Naive thymus-derived CD4-positive, alpha-beta T cell (primary cell): ENCODE results near the gene MAP1LC3C. TPM values are rescaled to one million over a fixed set of nuclear protein-coding genes. Genes with fewer than 3 reads are reported as not detected.

Experiments used
- ATAC-seq: fragments of 150-1000 bp; cut with Tn5 transposase; 2 replicates; pipeline ENCODE4 v1.10.0; 2021; ENCODE audit warnings: mild to moderate bottlenecking, moderate library complexity
- CTCF ChIA-PET: fragments of 350-600 bp; sonication (Branson Sonifier 250); formaldehyde crosslinking; loops from one replicate; lab custom pipeline; 2021; ENCODE audit warnings: antibody characterized with exemption; lab: Charles Lee
- POLR2A ChIA-PET: fragments of 350-600 bp; sonication (Branson Sonifier 250); formaldehyde crosslinking; loops from one replicate; lab custom pipeline; 2021; ENCODE audit warnings: antibody characterized with exemption, inconsistent platforms; lab: Charles Lee
- DNase-seq, 9 donors: peaks; one replicate each; pipeline versions ENCODE4 v3.0.0 to v3.0.0-alpha.2; 2020 to 2022; ENCODE audit warnings: mixed read lengths in 1 of 9
- H3K27ac ChIP-seq: one replicate; pipeline ENCODE4 v1.7.0; 2013; ENCODE audit warnings: mild to moderate bottlenecking, low read depth, low read length, moderate library complexity
- H3K27me3 ChIP-seq, 2 donors: one replicate each; pipeline ENCODE4 v1.7.0; 2013; ENCODE audit warnings: low read length in 2 of 2, mild to moderate bottlenecking in 2 of 2, moderate library complexity in 2 of 2; ENCODE audit not compliant: control insufficient read depth in 2 of 2, insufficient read depth in 2 of 2
- H3K36me3 ChIP-seq, 3 experiments: 1 replicate in 2 of 3; 2 replicates in 1 of 3; pipeline ENCODE4 v1.7.0; 2013; ENCODE audit warnings: low read length in 3 of 3, mild to moderate bottlenecking in 3 of 3, moderate library complexity in 1 of 3; ENCODE audit not compliant: insufficient read depth in 3 of 3, control insufficient read depth in 2 of 3
- H3K4me1 ChIP-seq, 2 donors: one replicate each; pipeline ENCODE4 v1.7.0; 2013; ENCODE audit warnings: low read length in 2 of 2, mild to moderate bottlenecking in 2 of 2, moderate library complexity in 1 of 2; ENCODE audit not compliant: control insufficient read depth in 2 of 2, insufficient read depth in 2 of 2
- H3K4me3 ChIP-seq: 2 replicates; pipeline ENCODE4 v1.7.0; 2013; ENCODE audit warnings: mild to moderate bottlenecking, low read length
- H3K9me3 ChIP-seq, 3 experiments: 1 replicate in 2 of 3; 2 replicates in 1 of 3; pipeline ENCODE4 v1.7.0; 2013; ENCODE audit warnings: low read length in 3 of 3; ENCODE audit not compliant: control insufficient read depth in 2 of 3
- H3K27ac Mint-ChIP-seq, 9 donors: one replicate each; pipeline ENCODE4 v1.8.0; 2020 to 2022; ENCODE audit warnings: mixed read lengths in 9 of 9, mild to moderate bottlenecking in 8 of 9, moderate library complexity in 5 of 9, inconsistent platforms in 2 of 9
- H3K27me3 Mint-ChIP-seq, 5 donors: one replicate each; pipeline ENCODE4 v1.8.0; 2021 to 2022; ENCODE audit warnings: mixed read lengths in 5 of 5, mild to moderate bottlenecking in 1 of 5
- H3K36me3 Mint-ChIP-seq, 5 donors: one replicate each; pipeline ENCODE4 v1.8.0; 2020 to 2022; ENCODE audit warnings: mixed read lengths in 5 of 5, mild to moderate bottlenecking in 3 of 5, inconsistent platforms in 1 of 5
- H3K4me1 Mint-ChIP-seq, 7 donors: one replicate each; pipeline ENCODE4 v1.8.0; 2020 to 2022; ENCODE audit warnings: mixed read lengths in 7 of 7, mild to moderate bottlenecking in 3 of 7, inconsistent platforms in 1 of 7
- H3K4me3 Mint-ChIP-seq, 10 donors: one replicate each; pipeline ENCODE4 v1.8.0; 2020 to 2022; ENCODE audit warnings: mild to moderate bottlenecking in 10 of 10, mixed read lengths in 10 of 10, moderate library complexity in 6 of 10, inconsistent platforms in 2 of 10
- H3K9me3 Mint-ChIP-seq, 11 donors: one replicate each; pipeline ENCODE4 v1.8.0; 2020 to 2022; ENCODE audit warnings: mixed read lengths in 11 of 11, mild to moderate bottlenecking in 4 of 11, inconsistent platforms in 1 of 11, moderate library complexity in 1 of 11
- intact Hi-C, 2 donors: fragments of 100-400 bp; cut with micrococcal nuclease; formaldehyde crosslinking; loops; one replicate each; pipeline ENCODE4 v1.15.1; 2023
- polyA plus RNA-seq, 2 donors: library from polyadenylated mRNA; unstranded; fragments of 300-500 nt; fragmentation: Illumina TruSeq; gene quantifications; one replicate each; pipeline ENCODE4 v1.2.3, GENCODE V29; 2021
- total RNA-seq, 6 experiments: library from RNA in 5 of 6; stranded (reverse) in 5 of 6; gene quantifications; 1 replicate in 5 of 6; 2 replicates in 1 of 6; pipeline ENCODE4 v1.2.3 and lab custom pipeline; 2021 to 2026

Gene MAP1LC3C
- total RNA-seq = not detected
- not detected for polyA plus RNA-seq
- not detected for total RNA-seq (lab: John Stamatoyannopoulos, UW)

- Mint-ChIP-seq H3K9me3 (no peaks in the 10 kb centered on the region), H3K27me3 (peaks cover 0 to 6% (median 3%) of the 10 kb centered on the region in 5 donors), H3K4me3 (peak within 1 kb of the TSS; percentile 16 to 68 (median 61)), H3K36me3 (no peaks in the 10 kb centered on the region), H3K4me1 (peaks cover 0 to 7% (median 5%) of the 10 kb centered on the region in 7 donors), H3K27ac (no peak within 1 kb of the TSS)
- no peaks in the 10 kb centered on the region for H3K9me3 ChIP-seq
- ChIA-PET CTCF (interaction anchor here (3.9 kb wide), 1 partner anchor 388 kb away, joined by 35 read pairs; no protein-coding TSS in a partner anchor), POLR2A (no interaction called here)
- no peak for DNase-seq
- peak within 1 kb of the TSS; percentile 39 for H3K4me3 ChIP-seq
- intact Hi-C loops = loop anchor here (2.0 to 10.0 kb wide), 3 partner anchors 104 to 390 kb away; no protein-coding TSS in a partner anchor
- ATAC-seq = no peak
- no peaks in the 10 kb centered on the region for H3K36me3 ChIP-seq
- H3K27me3 ChIP-seq = peaks cover 0 to 3% of the 10 kb centered on the region in 2 donors
- no peaks in the 10 kb centered on the region for H3K4me1 ChIP-seq
- H3K27ac ChIP-seq = no peak within 1 kb of the TSS
Measured at GRCh38 chr1:241999026-241999425, at the start of gene MAP1LC3C. Gene MAP1LC3C, minus strand, starts transcription at chr1:241999098. Its CDS starts 90 bp downstream, at chr1:241999008.

GRCh38 chr1:242043165-242043564, 44.3 kb upstream of the MAP1LC3C start:
- H3K36me3 ChIP-seq = no peaks in the 10 kb centered on the region
- no peaks in the 10 kb centered on the region for H3K27me3 ChIP-seq
- no peak for ATAC-seq
- no peak overlapping the region for H3K27ac Mint-ChIP-seq
- no peaks in the 10 kb centered on the region for H3K4me1 ChIP-seq
- H3K9me3 ChIP-seq = no peaks in the 10 kb centered on the region
- intact Hi-C loops = no loop called here
- peaks cover 0 to 4% (median 0%) of the 10 kb centered on the region in 5 donors for H3K27me3 Mint-ChIP-seq
- ChIA-PET POLR2A (no interaction called here), CTCF (no interaction called here)
- no peaks in the 10 kb centered on the region for H3K36me3 Mint-ChIP-seq
- peaks cover 0 to 14% (median 0%) of the 10 kb centered on the region in 11 donors for H3K9me3 Mint-ChIP-seq
- no peak for DNase-seq
- H3K4me3 ChIP-seq = no peak overlapping the region
- H3K4me3 Mint-ChIP-seq = no peak overlapping the region
- H3K4me1 Mint-ChIP-seq = no peaks in the 10 kb centered on the region
- H3K27ac ChIP-seq = no peak overlapping the region

GRCh38 chr1:242034392-242034791, 35.5 kb upstream of the MAP1LC3C start:
- H3K27me3 Mint-ChIP-seq = peaks cover 0 to 18% (median 11%) of the 10 kb centered on the region in 5 donors

GRCh38 chr1:242033447-242033846, 34.5 kb upstream of the MAP1LC3C start:
- Mint-ChIP-seq H3K4me1 (no peaks in the 10 kb centered on the region), H3K27me3 (peaks cover 0 to 15% (median 14%) of the 10 kb centered on the region in 5 donors), H3K36me3 (no peaks in the 10 kb centered on the region), H3K27ac (no peak overlapping the region), H3K4me3 (no peak overlapping the region), H3K9me3 (peaks cover 0 to 3% (median 0%) of the 10 kb centered on the region in 11 donors)
- ATAC-seq (no peak), DNase-seq (no peak)
- Histone ChIP-seq H3K4me3 (no peak overlapping the region), H3K27ac (no peak overlapping the region), H3K36me3 (no peaks in the 10 kb centered on the region), H3K27me3 (no peaks in the 10 kb centered on the region), H3K4me1 (no peaks in the 10 kb centered on the region), H3K9me3 (no peaks in the 10 kb centered on the region)
- CTCF ChIA-PET = no interaction called here
- intact Hi-C loops = no loop called here
- POLR2A ChIA-PET = no interaction called here

More at GRCh38 chr1:242034392-242034791, 35.5 kb upstream of the MAP1LC3C start:
- no peak overlapping the region for H3K27ac Mint-ChIP-seq
- DNase-seq = no peak
- H3K4me3 Mint-ChIP-seq = no peak overlapping the region
- Histone ChIP-seq H3K4me1 (no peaks in the 10 kb centered on the region), H3K36me3 (no peaks in the 10 kb centered on the region), H3K27ac (no peak overlapping the region), H3K9me3 (no peaks in the 10 kb centered on the region), H3K4me3 (no peak overlapping the region), H3K27me3 (no peaks in the 10 kb centered on the region)
- CTCF ChIA-PET = no interaction called here
- no peaks in the 10 kb centered on the region for H3K36me3 Mint-ChIP-seq
- intact Hi-C loops = no loop called here
- ATAC-seq = no peak
- no peaks in the 10 kb centered on the region for H3K4me1 Mint-ChIP-seq
- peaks cover 0 to 3% (median 0%) of the 10 kb centered on the region in 11 donors for H3K9me3 Mint-ChIP-seq
- POLR2A ChIA-PET = no interaction called here

- Mint-ChIP-seq H3K4me3 (no peak overlapping the region), H3K27me3 (peaks cover 0 to 21% (median 12%) of the 10 kb centered on the region in 5 donors), H3K36me3 (no peaks in the 10 kb centered on the region), H3K4me1 (no peaks in the 10 kb centered on the region), H3K9me3 (peaks cover 0 to 3% (median 0%) of the 10 kb centered on the region in 11 donors), H3K27ac (no peak overlapping the region)
- Histone ChIP-seq H3K27me3 (no peaks in the 10 kb centered on the region), H3K4me3 (no peak overlapping the region), H3K27ac (no peak overlapping the region), H3K4me1 (no peaks in the 10 kb centered on the region), H3K9me3 (no peaks in the 10 kb centered on the region), H3K36me3 (no peaks in the 10 kb centered on the region)
- POLR2A ChIA-PET = no interaction called here
- DNase-seq (no peak), ATAC-seq (no peak)
- CTCF ChIA-PET = no interaction called here
- intact Hi-C loops = no loop called here
Measured at GRCh38 chr1:242030071-242030470, 31.2 kb upstream of the MAP1LC3C start.

- POLR2A ChIA-PET = no interaction called here
- intact Hi-C loops = no loop called here
- CTCF ChIA-PET = no interaction called here
- H3K4me1 Mint-ChIP-seq = no peaks in the 10 kb centered on the region
- Histone ChIP-seq H3K4me1 (no peaks in the 10 kb centered on the region), H3K27me3 (no peaks in the 10 kb centered on the region), H3K36me3 (no peaks in the 10 kb centered on the region), H3K4me3 (no peak overlapping the region), H3K27ac (no peak overlapping the region), H3K9me3 (no peaks in the 10 kb centered on the region)
- H3K36me3 Mint-ChIP-seq = no peaks in the 10 kb centered on the region
- DNase-seq = no peak
- no peak overlapping the region for H3K4me3 Mint-ChIP-seq
- H3K27ac Mint-ChIP-seq = no peak overlapping the region
- H3K27me3 Mint-ChIP-seq = peaks cover 0 to 15% (median 12%) of the 10 kb centered on the region in 5 donors
- peaks cover 0 to 3% (median 0%) of the 10 kb centered on the region in 11 donors for H3K9me3 Mint-ChIP-seq
- no peak for ATAC-seq
Measured at GRCh38 chr1:242025681-242026080, 26.8 kb upstream of the MAP1LC3C start.

- intact Hi-C loops = no loop called here
- Histone ChIP-seq H3K27me3 (no peaks in the 10 kb centered on the region), H3K4me1 (no peaks in the 10 kb centered on the region), H3K36me3 (no peaks in the 10 kb centered on the region), H3K9me3 (no peaks in the 10 kb centered on the region), H3K4me3 (no peak overlapping the region), H3K27ac (no peak overlapping the region)
- H3K9me3 Mint-ChIP-seq = peaks cover 0 to 3% (median 0%) of the 10 kb centered on the region in 11 donors
- POLR2A ChIA-PET = no interaction called here
- no peak overlapping the region for H3K27ac Mint-ChIP-seq
- ATAC-seq (no peak), DNase-seq (no peak)
- H3K36me3 Mint-ChIP-seq = no peaks in the 10 kb centered on the region
- CTCF ChIA-PET = no interaction called here
- H3K4me3 Mint-ChIP-seq = no peak overlapping the region
- H3K27me3 Mint-ChIP-seq = peaks cover 0 to 8% (median 5%) of the 10 kb centered on the region in 5 donors
- H3K4me1 Mint-ChIP-seq = no peaks in the 10 kb centered on the region
Measured at GRCh38 chr1:242023805-242024204, 24.9 kb upstream of the MAP1LC3C start.
